ENCODE results near the gene GBA3. TPM values are rescaled to one million over a fixed set of nuclear protein-coding genes. Genes with fewer than 3 reads are reported as not detected.

The GBA3 gene
- not detected in 2 replicates for total RNA-seq

DNA sequence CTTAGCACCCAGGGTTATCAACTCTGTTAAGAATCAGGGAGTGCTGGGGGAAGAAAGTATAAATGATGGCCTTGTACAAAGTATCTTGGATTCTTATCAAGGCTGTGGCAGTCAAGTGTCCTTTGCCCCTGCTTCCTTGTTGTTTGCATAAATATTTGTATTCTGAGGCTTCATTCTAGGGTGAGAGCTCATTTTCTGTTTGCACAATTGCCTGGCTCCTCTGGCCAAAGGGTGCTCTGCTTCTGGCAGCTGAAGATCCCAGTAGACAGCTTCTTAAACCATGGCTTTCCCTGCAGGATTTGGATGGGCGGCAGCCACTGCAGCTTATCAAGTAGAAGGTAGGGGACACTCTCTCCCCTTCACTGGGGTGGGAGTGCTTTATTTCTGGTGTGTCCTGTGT, at the start of gene GBA3:
Gene GBA3, plus strand, starts transcription at position 202 of the 400 bp plus-strand sequence.
- no peak for DNase-seq (ENCODE audit: low read depth in 2 of 2)

GRCh38 chr4:22643952-22644351, 48.8 kb upstream of the GBA3 start:
- DNase-seq (ENCODE audit: low read depth in 2 of 2): no peak

DNA sequence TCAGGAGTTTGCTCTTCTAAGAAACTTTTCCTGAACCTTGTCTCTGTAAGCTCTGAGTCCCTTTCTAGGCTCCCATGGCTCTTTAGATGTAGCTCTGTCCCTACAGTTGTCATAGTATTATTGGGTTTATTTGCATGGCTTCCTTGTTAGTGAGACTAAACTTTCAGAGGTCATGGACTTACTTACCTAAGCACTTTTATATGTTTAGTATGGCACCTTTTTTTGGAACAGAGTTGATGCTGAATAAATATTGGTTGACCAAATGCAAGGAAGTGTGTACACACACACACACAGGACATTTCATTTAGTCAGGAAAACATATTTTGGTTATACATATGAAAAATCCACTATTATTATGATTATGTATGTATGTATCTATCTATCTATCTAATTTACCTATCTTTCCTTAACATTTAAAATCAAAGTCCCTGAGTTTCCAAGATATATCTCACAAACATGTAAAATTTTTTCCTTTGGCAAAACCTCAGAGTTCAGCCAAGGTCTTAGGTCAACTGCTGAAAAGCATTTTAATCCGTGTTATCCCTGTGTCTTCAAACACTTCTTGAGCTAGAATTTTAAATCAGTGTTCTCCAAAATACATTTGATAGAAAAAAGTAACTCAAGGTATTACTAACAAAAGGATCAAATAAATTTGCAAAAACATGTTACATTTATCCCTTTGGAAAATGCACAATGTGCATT, 47.1 kb upstream of the GBA3 start:
- DNase-seq (ENCODE audit: low read depth in 2 of 2): no peak

DNA sequence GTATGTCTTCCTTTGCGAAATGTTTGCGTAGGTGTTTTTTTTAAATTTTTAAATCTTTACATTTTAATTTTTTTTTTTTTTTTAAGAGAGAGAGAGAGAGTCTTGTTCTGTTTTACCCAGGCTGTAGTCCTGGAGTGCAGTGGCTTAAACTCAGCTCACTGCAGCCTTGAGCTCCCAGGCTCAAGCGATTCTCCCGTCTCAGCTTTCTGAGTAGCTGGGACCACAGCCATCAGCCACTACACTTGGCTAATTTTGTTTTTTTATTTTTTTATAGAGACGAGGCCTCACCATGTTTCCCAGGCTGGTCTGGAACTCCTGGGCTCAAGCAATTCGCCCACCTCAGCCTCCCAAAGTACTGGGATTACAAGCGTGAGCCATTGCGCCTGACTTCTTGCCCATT, 43.7 kb upstream of the GBA3 start:
- no peak for DNase-seq (ENCODE audit: low read depth in 2 of 2)

GRCh38 chr4:22650771-22651170, 42.0 kb upstream of the GBA3 start:
- DNase-seq (ENCODE audit: low read depth in 2 of 2): no peak

GRCh38 chr4:22653752-22654151, 39.0 kb upstream of the GBA3 start:
- DNase-seq (ENCODE audit: low read depth in 2 of 2): no peak

GRCh38 chr4:22661443-22661842, 31.3 kb upstream of the GBA3 start:
- no peak for DNase-seq (ENCODE audit: low read depth in 2 of 2)

- no peak for DNase-seq (ENCODE audit: low read depth in 2 of 2)
Observed at GRCh38 chr4:22667332-22667940, 25.3 kb upstream of the GBA3 start.

DNA sequence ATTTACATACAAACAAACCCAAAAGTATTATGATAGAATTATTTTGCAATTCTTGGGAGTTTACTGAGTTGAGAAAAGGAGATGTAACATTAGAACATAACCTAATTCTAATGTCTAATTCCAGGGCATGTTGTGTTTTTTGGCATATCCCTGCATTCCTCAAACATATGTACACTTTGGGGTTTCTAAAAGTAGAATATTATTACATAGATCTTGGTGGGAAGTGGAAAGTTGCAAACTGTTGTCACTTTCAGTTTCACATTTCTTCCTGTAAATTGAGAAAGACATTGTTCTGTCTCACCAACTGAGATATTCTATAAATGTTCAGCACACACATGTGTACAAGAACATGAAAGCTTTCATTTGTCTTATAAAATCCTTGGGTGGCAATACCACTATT, 24.4 kb upstream of the GBA3 start:
- DNase-seq (ENCODE audit: low read depth in 2 of 2): no peak

DNA sequence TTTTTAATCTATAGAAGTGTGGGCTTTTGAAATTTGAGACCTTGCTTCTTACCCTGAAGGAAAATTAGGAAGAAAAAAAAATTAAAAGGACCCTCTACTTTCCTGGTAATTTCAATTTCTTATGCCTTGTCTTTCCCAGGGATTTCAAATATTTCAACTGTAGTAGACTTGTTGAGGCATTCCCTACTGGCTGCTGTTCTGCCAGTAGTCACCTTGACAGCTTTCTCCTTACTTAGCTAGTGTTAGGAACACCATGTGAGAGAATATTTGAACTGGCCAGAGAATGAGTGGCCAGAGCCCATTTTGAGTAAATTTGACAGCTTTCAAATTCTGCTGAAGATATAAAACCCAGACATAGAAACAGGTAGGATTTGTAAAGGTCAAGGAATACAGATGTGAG, 24.0 kb upstream of the GBA3 start:
- no peak for DNase-seq (ENCODE audit: low read depth in 2 of 2)

- DNase-seq (ENCODE audit: low read depth in 2 of 2): no peak
Observed at GRCh38 chr4:22670956-22671355, 21.8 kb upstream of the GBA3 start.

- no peak for DNase-seq (ENCODE audit: low read depth in 2 of 2)
Observed at GRCh38 chr4:22672519-22672918, 20.2 kb upstream of the GBA3 start.

GRCh38 chr4:22672944-22673343, 19.8 kb upstream of the GBA3 start:
- DNase-seq (ENCODE audit: low read depth in 2 of 2): no peak

DNA sequence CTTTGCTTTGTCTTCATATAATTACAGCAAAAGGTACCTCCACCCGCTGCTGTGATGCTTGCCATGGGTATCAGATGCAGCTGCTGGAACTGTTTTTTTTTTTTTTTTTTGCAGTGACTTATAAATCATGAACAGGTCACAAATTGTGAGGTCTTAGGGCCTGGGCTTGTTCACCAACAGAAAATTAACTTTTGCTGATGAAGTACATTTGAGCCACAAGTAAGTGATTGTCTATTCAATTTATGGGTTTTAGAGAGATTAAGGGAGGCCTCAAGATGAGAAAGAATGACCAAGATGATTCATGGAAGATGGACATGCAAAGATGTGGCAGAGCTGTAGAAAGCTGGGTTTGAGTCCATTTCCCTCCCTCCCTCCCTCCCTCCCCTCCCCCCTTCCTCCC, 18.0 kb upstream of the GBA3 start:
- no peak for DNase-seq (ENCODE audit: low read depth in 2 of 2)

- no peak for DNase-seq (ENCODE audit: low read depth in 2 of 2)
Observed at GRCh38 chr4:22676063-22676462, 16.7 kb upstream of the GBA3 start.

- DNase-seq (ENCODE audit: low read depth in 2 of 2): no peak
Observed at GRCh38 chr4:22677780-22678179, 15.0 kb upstream of the GBA3 start.

DNA sequence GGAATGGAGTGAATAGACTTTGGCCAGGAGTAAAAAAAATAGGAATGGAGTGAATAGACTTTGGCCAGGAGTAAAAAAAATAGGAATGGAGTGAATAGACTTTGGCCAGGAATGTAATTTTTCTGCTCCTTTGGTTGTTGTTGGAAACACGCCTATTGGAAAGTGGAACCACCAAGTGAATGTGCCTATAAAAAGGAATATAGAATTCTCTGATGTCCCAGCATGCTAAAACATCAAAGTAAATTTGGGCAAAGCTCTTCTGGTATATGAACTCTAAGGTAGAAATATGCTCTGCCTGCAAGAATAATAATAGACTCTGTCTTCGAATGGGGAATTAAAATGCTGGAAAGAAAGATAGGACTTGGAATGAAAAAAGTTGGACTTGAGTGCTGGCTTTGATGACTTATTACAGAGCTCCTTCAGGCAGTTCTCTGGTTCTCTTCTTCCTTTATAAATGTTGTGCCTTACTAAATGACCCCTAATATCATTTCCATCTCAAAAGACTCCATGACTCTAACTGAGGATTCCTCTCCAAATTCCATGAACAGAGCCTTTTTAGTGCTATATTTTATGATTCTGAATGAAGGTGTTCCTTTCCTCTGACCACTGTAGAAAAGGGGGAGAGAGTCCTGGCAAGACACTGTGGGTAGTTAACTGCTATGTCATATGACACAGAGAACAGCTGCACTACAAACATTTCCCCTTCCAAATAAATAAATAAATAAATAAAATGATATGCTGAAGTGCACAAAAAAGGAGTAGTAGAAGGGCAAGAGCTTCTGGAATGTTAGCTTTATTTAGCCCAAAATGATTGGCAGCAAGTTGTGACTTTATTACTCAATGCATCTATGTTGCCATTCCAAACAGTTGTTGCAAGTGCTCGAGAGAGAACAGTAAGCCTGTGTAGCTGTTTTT, 13.5 kb upstream of the GBA3 start:
- DNase-seq (ENCODE audit: low read depth in 2 of 2): no peak

- DNase-seq (ENCODE audit: low read depth in 2 of 2): no peak
Observed at GRCh38 chr4:22680065-22680642, 12.6 kb upstream of the GBA3 start.

- no peak for DNase-seq (ENCODE audit: low read depth in 2 of 2)
Observed at GRCh38 chr4:22683726-22684125, 9.0 kb upstream of the GBA3 start.

- DNase-seq (ENCODE audit: low read depth in 2 of 2): no peak
Observed at GRCh38 chr4:22686141-22686540, 6.6 kb upstream of the GBA3 start.

- no peak for DNase-seq (ENCODE audit: low read depth in 2 of 2)
Observed at GRCh38 chr4:22688236-22688635, 4.5 kb upstream of the GBA3 start.

GRCh38 chr4:22689428-22689827, 3.3 kb upstream of the GBA3 start:
- no peak for DNase-seq (ENCODE audit: low read depth in 2 of 2)

Measured in dermis microvascular lymphatic vessel endothelial cell (primary cell).